H1 (cell line): Measurements from ENCODE around the gene CALM1. TPM values are rescaled to one million over a fixed set of nuclear protein-coding genes. Genes with fewer than 3 reads are reported as not detected.

ENCODE experiments used
- CTCF ChIA-PET: fragments of 300-600 bp; sonication (Branson Sonifier 250); formaldehyde crosslinking; loops from one replicate; lab custom pipeline; 2021; ENCODE audit not compliant: partially characterized antibody; lab: Charles Lee
- POLR2A ChIA-PET: fragments of 300-600 bp; sonication (Branson Sonifier 250); formaldehyde crosslinking; loops from one replicate; lab custom pipeline; 2021; ENCODE audit warnings: inconsistent platforms; ENCODE audit not compliant: partially characterized antibody; lab: Charles Lee
- DNase-seq, 2 experiments: peaks; one replicate each; pipeline versions ENCODE4 v3.0.0 to v3.0.0-alpha.2; 2010 to 2022; ENCODE audit warnings: low spot score in 2 of 2, low read depth in 1 of 2, mixed read lengths in 1 of 2
- FAIRE-seq: peaks from 2 replicates; lab custom pipeline; 2011; peaks lifted over from hg19 to GRCh38; lab: Jason Lieb, UNC
- H2AFZ ChIP-seq: 2 replicates; pipeline ENCODE4 v1.8.1; 2012; ENCODE audit warnings: low read length, inconsistent platforms
- H2AK5ac ChIP-seq: 2 replicates; pipeline ENCODE4 v1.6.1; 2013; ENCODE audit warnings: low read depth, low read length
- H2BK120ac ChIP-seq: replicated peaks from 2 replicates; pipeline ENCODE3; 2013; ENCODE audit warnings: low read depth, low read length, inconsistent platforms
- H2BK12ac ChIP-seq: 2 replicates; pipeline ENCODE4 v1.6.1; 2013; ENCODE audit warnings: low read depth, low read length
- H2BK15ac ChIP-seq: 2 replicates; pipeline ENCODE4 v1.6.1; 2013; ENCODE audit warnings: low read length
- H2BK20ac ChIP-seq: 2 replicates; pipeline ENCODE4 v1.6.1; 2013; ENCODE audit warnings: low read length
- H2BK5ac ChIP-seq: 2 replicates; pipeline ENCODE4 v1.6.1; 2013; ENCODE audit warnings: low read depth, low read length
- H3K14ac ChIP-seq: 2 replicates; pipeline ENCODE4 v1.6.1; 2013; ENCODE audit warnings: inconsistent platforms; ENCODE audit not compliant: insufficient read length
- H3K18ac ChIP-seq: 2 replicates; pipeline ENCODE4 v1.6.1; 2013; ENCODE audit warnings: low read length; ENCODE audit errors: extremely low read depth
- H3K23ac ChIP-seq: 2 replicates; pipeline ENCODE4 v1.6.1; 2013; ENCODE audit warnings: inconsistent platforms; ENCODE audit not compliant: insufficient read length
- H3K23me2 ChIP-seq: 2 replicates; pipeline ENCODE4 v1.6.1; 2013; ENCODE audit warnings: low read depth, low read length
- H3K27ac ChIP-seq: 2 replicates; pipeline ENCODE4 v1.6.1; 2011; ENCODE audit warnings: low read depth, low read length, inconsistent platforms
- H3K27me3 ChIP-seq, 4 experiments: replicated peaks in 1 of 4; 1 replicate in 1 of 4; 2 replicates in 3 of 4; pipeline versions ENCODE4 v1.6.1 to v1.8.1; 2011 to 2013; ENCODE audit warnings: low read length in 3 of 4, mild to moderate bottlenecking in 3 of 4, inconsistent platforms in 2 of 4, mixed read lengths in 2 of 4, moderate library complexity in 1 of 4; ENCODE audit not compliant: control insufficient read depth in 3 of 4, insufficient read depth in 3 of 4; ENCODE audit errors: extremely low read depth in 1 of 4
- H3K36me3 ChIP-seq, 4 experiments: 2 replicates each; pipeline versions ENCODE4 v1.6.1 to v1.8.1; 2011 to 2013; ENCODE audit warnings: mild to moderate bottlenecking in 4 of 4, low read length in 3 of 4, moderate library complexity in 2 of 4, control low read depth in 1 of 4, inconsistent platforms in 1 of 4; ENCODE audit not compliant: insufficient read depth in 4 of 4, control insufficient read depth in 2 of 4
- H3K4ac ChIP-seq: replicated peaks from 2 replicates; pipeline ENCODE3; 2013; ENCODE audit warnings: low read length, low read depth, mixed read lengths, inconsistent platforms; ENCODE audit not compliant: insufficient read length
- H3K4me1 ChIP-seq, 4 experiments: replicated peaks in 1 of 4; 1 replicate in 1 of 4; 2 replicates in 3 of 4; pipeline versions ENCODE4 v1.6.1 to v1.8.1; 2011 to 2013; ENCODE audit warnings: low read length in 3 of 4, inconsistent platforms in 2 of 4, mixed read lengths in 1 of 4; ENCODE audit not compliant: insufficient read depth in 4 of 4, control insufficient read depth in 3 of 4
- H3K4me2 ChIP-seq, 2 experiments: 2 replicates each; pipeline versions ENCODE4 v1.6.1 to v1.8.1; 2011 to 2013; ENCODE audit warnings: low read depth in 2 of 2, low read length in 2 of 2, control low read depth in 1 of 2, inconsistent platforms in 1 of 2, mild to moderate bottlenecking in 1 of 2; ENCODE audit not compliant: insufficient read depth in 1 of 2
- H3K4me3 ChIP-seq, 4 experiments: fragments of 200-600, 300-600 bp in 1 of 4; sonication (generic), shearing (Covaris generic), sonication (Bioruptor Twin) in 1 of 4; 2 replicates each; pipeline versions ENCODE4 v1.5.1 to v1.8.1; 2011 to 2016; ENCODE audit warnings: low read length in 4 of 4, low read depth in 3 of 4, control low read depth in 2 of 4, inconsistent platforms in 2 of 4, mild to moderate bottlenecking in 2 of 4, mixed read lengths in 1 of 4, moderate library complexity in 1 of 4; ENCODE audit not compliant: insufficient read depth in 2 of 4; ENCODE audit errors: extremely low read depth in 1 of 4
- H3K56ac ChIP-seq: replicated peaks from 2 replicates; pipeline ENCODE3; 2013; ENCODE audit warnings: low read depth, mild to moderate bottlenecking, mixed read lengths, low read length, inconsistent platforms; ENCODE audit not compliant: insufficient read length
- H3K79me1 ChIP-seq: 2 replicates; pipeline ENCODE4 v1.6.1; 2013; ENCODE audit warnings: low read depth, low read length, control low read depth
- H3K79me2 ChIP-seq, 2 experiments: 2 replicates each; pipeline versions ENCODE4 v1.6.1 to v1.8.1; 2012 to 2013; ENCODE audit warnings: low read length in 2 of 2, mild to moderate bottlenecking in 2 of 2, inconsistent platforms in 1 of 2; ENCODE audit not compliant: insufficient read depth in 2 of 2, control insufficient read depth in 1 of 2
- H3K9ac ChIP-seq, 4 experiments: replicated peaks in 1 of 4; 1 replicate in 1 of 4; 2 replicates in 3 of 4; pipeline versions ENCODE4 v1.6.1 to v1.8.1; 2011 to 2013; ENCODE audit warnings: low read depth in 3 of 4, low read length in 3 of 4, control low read depth in 2 of 4, mild to moderate bottlenecking in 2 of 4, moderate library complexity in 2 of 4, inconsistent platforms in 1 of 4; ENCODE audit errors: extremely low read depth in 1 of 4
- H3K9me3 ChIP-seq, 2 experiments: 2 replicates each; pipeline versions ENCODE4 v1.6.1 to v1.8.1; 2012 to 2013; ENCODE audit warnings: mild to moderate bottlenecking in 2 of 2, moderate library complexity in 2 of 2, control low read depth in 1 of 2, inconsistent platforms in 1 of 2, low read depth in 1 of 2, low read length in 1 of 2, mixed read lengths in 1 of 2; ENCODE audit not compliant: insufficient read depth in 2 of 2
- H4K20me1 ChIP-seq, 2 experiments: replicated peaks in 1 of 2; 2 replicates each; pipeline versions ENCODE3 to v1.8.1; 2011 to 2013; ENCODE audit warnings: inconsistent platforms in 2 of 2, low read length in 2 of 2, mild to moderate bottlenecking in 1 of 2; ENCODE audit not compliant: insufficient read depth in 2 of 2, control insufficient read depth in 1 of 2
- H4K5ac ChIP-seq: 2 replicates; pipeline ENCODE4 v1.6.1; 2013; ENCODE audit warnings: low read length, low read depth, mixed read lengths, inconsistent platforms; ENCODE audit not compliant: insufficient read length
- H4K8ac ChIP-seq: 2 replicates; pipeline ENCODE4 v1.8.0; 2013; ENCODE audit warnings: mild to moderate bottlenecking, moderate library complexity, low read length, inconsistent platforms; ENCODE audit not compliant: insufficient read depth; ENCODE audit errors: extremely low read depth
- H4K91ac ChIP-seq: replicated peaks from 2 replicates; pipeline ENCODE3; 2013; ENCODE audit warnings: low read length, mixed read lengths, inconsistent platforms; ENCODE audit not compliant: insufficient read length
- CBX5 ChIP-seq: fragments of 300-800, 300-1000 bp; sonication (generic); IDR thresholded peaks from 2 replicates; pipeline ENCODE4 v1.7.1; 2016; ENCODE audit warnings: antibody characterized with exemption, low read length, low read depth
- CREB1 ChIP-seq: IDR thresholded peaks from 2 replicates; pipeline ENCODE4 v1.6.1; 2012; ENCODE audit warnings: inconsistent platforms
- CTBP2 ChIP-seq: IDR thresholded peaks from 2 replicates; pipeline ENCODE4 v1.7.0; 2011; ENCODE audit warnings: borderline replicate concordance, mild to moderate bottlenecking, moderate library complexity, mixed read lengths, low read length; ENCODE audit not compliant: insufficient read depth, insufficient read length
- ZNF274 ChIP-seq: IDR thresholded peaks from 2 replicates; pipeline ENCODE4 v1.7.0; 2012; ENCODE audit warnings: low read length, borderline replicate concordance; ENCODE audit errors: extremely low read depth
- WGBS, 2 experiments: shearing (Covaris generic) in 1 of 2; methylation state at CpG; one replicate each; pipeline versions ENCODE4 v1.1.6 to v1.1.7; 2013 to 2015; ENCODE audit warnings: low lambda C conversion rate in 2 of 2, mixed read lengths in 2 of 2, inconsistent platforms in 1 of 2, low coverage in 1 of 2, missing lambda C conversion rate in 1 of 2; ENCODE audit not compliant: insufficient replicate concordance in 2 of 2, insufficient coverage in 1 of 2, insufficient read length in 1 of 2; ENCODE audit errors: extremely low coverage in 1 of 2, missing lambda C conversion rate in 1 of 2; 5-methylcytosine and 5-hydroxymethylcytosine counted together
- polyA plus RNA-seq, 7 experiments: library from polyadenylated mRNA; depleted of rRNA in 3 of 7; stranded (reverse) in 5 of 7; unstranded in 2 of 7; fragments of >200 nt in 5 of 7; fragments of 200-250 nt in 2 of 7; gene quantifications; 1 replicate in 5 of 7; 2 replicates in 1 of 7; 4 replicates in 1 of 7; pipeline versions ENCODE4 v1.2.1 to v1.2.3, GENCODE V29; 2011 to 2013; ENCODE audit warnings: missing spikeins in 2 of 7, mixed read lengths in 2 of 7
- total RNA-seq: library from RNA; stranded (reverse); fragmentation: NEBNext Ultra II Directional; extraction: Animal tissue kit (Norgen Biotek cat#: 25700); gene quantifications from 2 replicates; pipeline ENCODE4 v1.2.1, GENCODE V29; 2021
- TF ChIP-seq, protein P1 (sequence below): IDR thresholded peaks from 2 replicates; pipeline ENCODE4 v1.6.1; 2012; ENCODE audit warnings: inconsistent platforms
- TF ChIP-seq, protein P2 (sequence below): IDR thresholded peaks from 2 replicates; pipeline ENCODE4 v1.6.1; 2012; ENCODE audit warnings: low read length, inconsistent platforms

Gene CALM1
- total and polyA plus RNA-seq, 2 of the 8 experiments (the other 6 are each of a cell fraction or from before 2014, with no cell fraction given), result 285 to 422 TPM

- H3K56ac ChIP-seq, result no peak overlapping the region
- H3K4me2 ChIP-seq, result no peak overlapping the region
- POLR2A ChIA-PET, result interaction anchor here (8.9 kb wide), 1 partner anchor 7 kb away, joined by 104 read pairs; the partner anchor contains the start of gene CALM1
- no peak for TF ChIP-seq ZNF274
- TF ChIP-seq, protein P1, sequence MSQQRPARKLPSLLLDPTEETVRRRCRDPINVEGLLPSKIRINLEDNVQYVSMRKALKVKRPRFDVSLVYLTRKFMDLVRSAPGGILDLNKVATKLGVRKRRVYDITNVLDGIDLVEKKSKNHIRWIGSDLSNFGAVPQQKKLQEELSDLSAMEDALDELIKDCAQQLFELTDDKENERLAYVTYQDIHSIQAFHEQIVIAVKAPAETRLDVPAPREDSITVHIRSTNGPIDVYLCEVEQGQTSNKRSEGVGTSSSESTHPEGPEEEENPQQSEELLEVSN, result no peak
- no peak for TF ChIP-seq CREB1
- TF ChIP-seq CBX5, result no peak
- TF ChIP-seq, protein P2, sequence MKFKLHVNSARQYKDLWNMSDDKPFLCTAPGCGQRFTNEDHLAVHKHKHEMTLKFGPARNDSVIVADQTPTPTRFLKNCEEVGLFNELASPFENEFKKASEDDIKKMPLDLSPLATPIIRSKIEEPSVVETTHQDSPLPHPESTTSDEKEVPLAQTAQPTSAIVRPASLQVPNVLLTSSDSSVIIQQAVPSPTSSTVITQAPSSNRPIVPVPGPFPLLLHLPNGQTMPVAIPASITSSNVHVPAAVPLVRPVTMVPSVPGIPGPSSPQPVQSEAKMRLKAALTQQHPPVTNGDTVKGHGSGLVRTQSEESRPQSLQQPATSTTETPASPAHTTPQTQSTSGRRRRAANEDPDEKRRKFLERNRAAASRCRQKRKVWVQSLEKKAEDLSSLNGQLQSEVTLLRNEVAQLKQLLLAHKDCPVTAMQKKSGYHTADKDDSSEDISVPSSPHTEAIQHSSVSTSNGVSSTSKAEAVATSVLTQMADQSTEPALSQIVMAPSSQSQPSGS, result no peak
- no peak for TF ChIP-seq CTBP2
Measured at GRCh38 chr14:90388982-90389381, 7.8 kb upstream of the CALM1 start.

More at GRCh38 chr14:90388982-90389381, 7.8 kb upstream of the CALM1 start:
- 0 out of 2 replicates have a peak overlapping the region, but pooled peaks have one; percentile 28 for H2BK12ac ChIP-seq
- no peak overlapping the region for H3K18ac ChIP-seq
- no peak overlapping the region for H4K91ac ChIP-seq
- WGBS, 2 experiments, result 94% methylated on average over 1 of the region's 1 CpG; no CpG with 5 or more reads in 1 of the 2 experiments
- FAIRE-seq, result no peak
- no peak overlapping the region for H2BK20ac ChIP-seq
- no peak overlapping the region for H3K23ac ChIP-seq
- no peak overlapping the region for H3K9ac ChIP-seq
- CTCF ChIA-PET, result interaction anchor here (1.4 kb wide), 1 partner anchor 11 kb away, joined by 3 read pairs; no protein-coding TSS in a partner anchor
- H3K4me1 ChIP-seq, result peaks cover 0 to 9% (median 3%) of the 10 kb centered on the region in 4 experiments; a peak in 3 of 7 replicates
- H3K79me1 ChIP-seq, result no peaks in the 10 kb centered on the region
- H3K14ac ChIP-seq, result no peak overlapping the region
- no peak overlapping the region for H3K4me3 ChIP-seq
- H3K79me2 ChIP-seq, result no peaks in the 10 kb centered on the region
- no peak overlapping the region for H2BK5ac ChIP-seq
- H3K27ac ChIP-seq, result no peak overlapping the region
- no peaks in the 10 kb centered on the region for H3K36me3 ChIP-seq
- no peak overlapping the region for H2BK15ac ChIP-seq
- no peak overlapping the region for H4K8ac ChIP-seq
- H3K4ac ChIP-seq, result no peak overlapping the region
- no peaks in the 10 kb centered on the region for H4K20me1 ChIP-seq
- peaks cover 0 to 3% (median 0%) of the 10 kb centered on the region in 4 experiments; a peak in 1 of 7 replicates for H3K27me3 ChIP-seq
- peaks cover 2% of the 10 kb centered on the region; the same call in 1 of the 2 replicates for H3K23me2 ChIP-seq
- no peak overlapping the region for H2BK120ac ChIP-seq
- H2AFZ ChIP-seq, result no peak overlapping the region
- H4K5ac ChIP-seq, result no peak overlapping the region
- no peak overlapping the region for H2AK5ac ChIP-seq
- no peak for DNase-seq
- no peaks in the 10 kb centered on the region for H3K9me3 ChIP-seq
